IPS DF 19.7 (cell line): Measurements from ENCODE around the gene HOXA10.

Experiments used
- DNase-seq: peaks from one replicate; pipeline ENCODE4 v3.0.0-alpha.2; 2013; ENCODE audit warnings: low read depth, low spot score

HOXA10 gene

GRCh38 chr7:27191833-27192545, 17.9 kb upstream of the HOXA10 start:
- no peak for DNase-seq

GRCh38 chr7:27191161-27191731, 17.1 kb upstream of the HOXA10 start:
- no peak for DNase-seq

GRCh38 chr7:27189997-27190748, 16.1 kb upstream of the HOXA10 start:
- no peak for DNase-seq

- DNase-seq = no peak
Observed at GRCh38 chr7:27189295-27189996, 15.3 kb upstream of the HOXA10 start.

GRCh38 chr7:27188386-27189294, 14.5 kb upstream of the HOXA10 start:
- no peak for DNase-seq

GRCh38 chr7:27187475-27188385, 13.6 kb upstream of the HOXA10 start:
- DNase-seq = no peak

GRCh38 chr7:27186668-27187474, 12.8 kb upstream of the HOXA10 start:
- no peak for DNase-seq

- no peak for DNase-seq
Observed at GRCh38 chr7:27185854-27186667, 11.9 kb upstream of the HOXA10 start.

- no peak for DNase-seq
Observed at GRCh38 chr7:27185013-27185853, 11.1 kb upstream of the HOXA10 start, which contains the start of gene HOXA11. TSS of gene HOXA11 (minus strand) at chr7:27185232. CDS start at chr7:27185144, 88 bp downstream.

- DNase-seq = no peak
Observed at GRCh38 chr7:27184337-27185012, 10.4 kb upstream of the HOXA10 start.

GRCh38 chr7:27183682-27184336, 9.7 kb upstream of the HOXA10 start:
- no peak for DNase-seq

GRCh38 chr7:27182861-27183681, 9.0 kb upstream of the HOXA10 start:
- no peak for DNase-seq

- DNase-seq = no peak
Observed at GRCh38 chr7:27182285-27182841, 8.2 kb upstream of the HOXA10 start.

GRCh38 chr7:27181795-27182275, 7.7 kb upstream of the HOXA10 start:
- DNase-seq = no peak
